DOHH2 (cell line): ENCODE results near the gene SLC44A1.

Experiments used
- H3F3A ChIP-seq: fragments of 200-600 bp; sonication (generic), shearing (Covaris generic); 2 replicates; pipeline ENCODE4 v1.6.0; 2016; ENCODE audit warnings: antibody characterized with exemption, mild to moderate bottlenecking; ENCODE audit not compliant: control insufficient read depth, insufficient read depth
- H3K27ac ChIP-seq: fragments of 200-600 bp; sonication (generic); 2 replicates; pipeline ENCODE4 v1.5.1; 2014; ENCODE audit warnings: low read depth, mild to moderate bottlenecking, low read length, moderate library complexity
- H3K27me3 ChIP-seq: fragments of 200-600 bp; sonication (generic); 2 replicates; pipeline ENCODE4 v1.6.1; 2014; ENCODE audit warnings: mild to moderate bottlenecking, low read length, mixed read lengths; ENCODE audit not compliant: control insufficient read depth
- H3K36me3 ChIP-seq: fragments of 200-600 bp; sonication (generic); 2 replicates; pipeline ENCODE4 v1.6.1; 2014; ENCODE audit warnings: mild to moderate bottlenecking, low read length, moderate library complexity, mixed read lengths; ENCODE audit not compliant: control insufficient read depth
- H3K4me1 ChIP-seq: fragments of 200-600 bp; sonication (generic); 2 replicates; pipeline ENCODE4 v1.6.1; 2014; ENCODE audit warnings: mild to moderate bottlenecking, low read length, mixed read lengths; ENCODE audit not compliant: control insufficient read depth
- H3K4me2 ChIP-seq: fragments of 200-600 bp; sonication (generic); 2 replicates; pipeline ENCODE4 v1.6.0; 2014; ENCODE audit warnings: mild to moderate bottlenecking, low read length, moderate library complexity
- H3K4me3 ChIP-seq: fragments of 200-600 bp; sonication (generic); 2 replicates; pipeline ENCODE4 v1.5.1; 2014; ENCODE audit warnings: mild to moderate bottlenecking, low read length, mixed read lengths
- H3K79me2 ChIP-seq: fragments of 200-600 bp; sonication (generic); 2 replicates; pipeline ENCODE4 v1.6.1; 2014; ENCODE audit warnings: mild to moderate bottlenecking, low read length, mixed read lengths; ENCODE audit not compliant: control insufficient read depth
- H3K9me2 ChIP-seq: fragments of 200-600 bp; sonication (generic); replicated peaks from 2 replicates; pipeline ENCODE4 v1.6.1; 2014; ENCODE audit warnings: mild to moderate bottlenecking, low read length, mixed read lengths; ENCODE audit not compliant: control insufficient read depth
- H3K9me3 ChIP-seq: fragments of 200-600 bp; sonication (generic); 2 replicates; pipeline ENCODE4 v1.6.1; 2014; ENCODE audit warnings: antibody characterized with exemption, low read length, mixed read lengths; ENCODE audit not compliant: control insufficient read depth, insufficient read depth
- H4K20me1 ChIP-seq: fragments of 200-600 bp; sonication (generic); 2 replicates; pipeline ENCODE4 v1.6.0; 2014; ENCODE audit warnings: low read depth, mild to moderate bottlenecking, antibody characterized with exemption, low read length, moderate library complexity; ENCODE audit not compliant: control insufficient read depth, insufficient read depth
- CTCF ChIP-seq: fragments of 200-600 bp; sonication (generic); IDR thresholded peaks from one replicate; pipeline ENCODE4 v1.5.1; 2014; ENCODE audit warnings: antibody characterized with exemption, mild to moderate bottlenecking, low read depth, low read length; ENCODE audit not compliant: poor library complexity, severe bottlenecking
- EZH2phosphoT487 ChIP-seq: fragments of 200-600 bp; sonication (generic); IDR thresholded peaks from 2 replicates; pipeline ENCODE4 v1.6.1; 2017; ENCODE audit warnings: borderline replicate concordance, mild to moderate bottlenecking, antibody characterized with exemption, low read length, moderate library complexity, mixed read lengths

The SLC44A1 gene

DNA sequence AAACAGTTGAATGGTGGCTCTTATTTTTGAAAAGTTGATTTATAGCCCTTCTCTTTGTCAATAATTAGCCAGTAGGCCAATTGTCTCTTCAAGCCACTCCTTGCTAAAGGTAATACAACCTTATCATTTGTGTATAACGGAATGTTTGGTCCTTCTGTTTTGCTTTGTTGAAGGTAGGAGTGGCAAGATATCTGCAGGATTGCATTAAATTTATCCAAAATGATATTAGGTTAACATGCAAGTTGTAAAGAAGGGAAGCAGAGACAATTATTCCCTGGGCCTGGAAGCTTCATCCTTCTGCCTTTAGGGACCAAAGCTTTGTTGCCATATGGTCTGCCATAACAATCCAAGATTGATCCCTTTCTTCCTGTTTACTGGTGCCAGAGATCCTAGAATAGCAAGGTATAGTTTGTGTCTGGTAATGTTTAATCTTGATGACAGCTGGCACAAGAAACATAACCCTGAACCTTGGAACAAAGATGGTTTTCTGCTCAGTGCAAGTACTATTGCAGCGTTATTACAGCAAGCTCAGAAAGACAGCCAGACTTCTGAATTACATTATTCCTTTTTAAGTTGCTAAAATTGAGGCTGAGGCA is 187.9 kb downstream of the SLC44A1 start:
- no peaks in the 10 kb centered on the region for H3K36me3 ChIP-seq
- no peaks in the 10 kb centered on the region for H3K9me2 ChIP-seq
- no peak overlapping the region for H3K27ac ChIP-seq
- no peaks in the 10 kb centered on the region for H3F3A ChIP-seq
- H4K20me1 ChIP-seq, result no peaks in the 10 kb centered on the region
- no peaks in the 10 kb centered on the region for H3K4me1 ChIP-seq
- no peaks in the 10 kb centered on the region for H3K27me3 ChIP-seq
- no peak overlapping the region for H3K4me3 ChIP-seq
- no peak overlapping the region for H3K4me2 ChIP-seq
- H3K79me2 ChIP-seq, result no peaks in the 10 kb centered on the region
- TF ChIP-seq EZH2phosphoT487 (no peak), CTCF (no peak)
- no peaks in the 10 kb centered on the region for H3K9me3 ChIP-seq

GRCh38 chr9:105435453-105435852 is 191.0 kb downstream of the SLC44A1 start:
- Histone ChIP-seq H4K20me1 (no peaks in the 10 kb centered on the region), H3K4me3 (no peak overlapping the region), H3K27ac (no peak overlapping the region), H3K4me1 (no peaks in the 10 kb centered on the region), H3K9me3 (no peaks in the 10 kb centered on the region), H3K4me2 (no peak overlapping the region), H3K79me2 (no peaks in the 10 kb centered on the region), H3K36me3 (no peaks in the 10 kb centered on the region), H3K9me2 (no peaks in the 10 kb centered on the region), H3F3A (no peaks in the 10 kb centered on the region), H3K27me3 (no peaks in the 10 kb centered on the region)
- TF ChIP-seq EZH2phosphoT487, result no peak
- no peak for TF ChIP-seq CTCF

GRCh38 chr9:105436783-105437182 is 192.3 kb downstream of the SLC44A1 start:
- no peak overlapping the region for H3K4me2 ChIP-seq
- no peaks in the 10 kb centered on the region for H3K36me3 ChIP-seq
- no peaks in the 10 kb centered on the region for H3K79me2 ChIP-seq
- H3K9me2 ChIP-seq, result no peaks in the 10 kb centered on the region
- H3K27me3 ChIP-seq, result no peaks in the 10 kb centered on the region
- TF ChIP-seq CTCF (no peak), EZH2phosphoT487 (no peak)
- H3K27ac ChIP-seq, result no peak overlapping the region
- H3K9me3 ChIP-seq, result no peaks in the 10 kb centered on the region
- H3F3A ChIP-seq, result no peaks in the 10 kb centered on the region
- no peaks in the 10 kb centered on the region for H3K4me1 ChIP-seq
- H4K20me1 ChIP-seq, result no peaks in the 10 kb centered on the region
- H3K4me3 ChIP-seq, result no peak overlapping the region
